Kidney (tissue), 14 donors: Measurements from ENCODE around the gene BCOR. TPM values are rescaled to one million over a fixed set of nuclear protein-coding genes. Genes with fewer than 3 reads are reported as not detected.
A peak's percentile ranks its signal among the peaks of the same experiment; 100 is the strongest.

Experiments used
- DNase-seq, 5 donors: peaks; one replicate each; pipeline ENCODE4 v3.0.0-alpha.2; 2013 to 2020
- FAIRE-seq: peaks from 2 replicates; lab custom pipeline; 2012; peaks lifted over from hg19 to GRCh38; lab: Jason Lieb, UNC
- H3K27ac ChIP-seq, 2 donors: one replicate each; pipeline ENCODE4 v1.7.0; 2013; ENCODE audit warnings: low read depth in 2 of 2, low read length in 2 of 2, inconsistent platforms in 1 of 2
- H3K27me3 ChIP-seq: one replicate; pipeline ENCODE4 v1.7.1; 2013; ENCODE audit warnings: low read length, inconsistent platforms; ENCODE audit not compliant: control insufficient read depth, insufficient read depth
- H3K36me3 ChIP-seq, 3 donors: one replicate each; pipeline versions ENCODE4 v1.7.0 to v1.7.1; 2013; ENCODE audit warnings: low read length in 3 of 3, control low read depth in 1 of 3, inconsistent platforms in 1 of 3; ENCODE audit not compliant: insufficient read depth in 3 of 3, control insufficient read depth in 2 of 3
- H3K4me1 ChIP-seq, 3 donors: one replicate each; pipeline versions ENCODE4 v1.7.0 to v1.7.1; 2013; ENCODE audit warnings: low read length in 3 of 3, inconsistent platforms in 1 of 3, low read depth in 1 of 3; ENCODE audit not compliant: control insufficient read depth in 2 of 3, insufficient read depth in 2 of 3
- H3K4me3 ChIP-seq, 3 donors: one replicate each; pipeline versions ENCODE4 v1.7.0 to v1.8.1; 2013; ENCODE audit warnings: low read length in 3 of 3, control low read depth in 1 of 3, inconsistent platforms in 1 of 3
- H3K9ac ChIP-seq, 3 donors: one replicate each; pipeline versions ENCODE4 v1.7.0 to v1.7.1; 2013; ENCODE audit warnings: low read length in 3 of 3, control low read depth in 1 of 3, inconsistent platforms in 1 of 3
- H3K9me3 ChIP-seq, 3 donors: one replicate each; pipeline versions ENCODE4 v1.7.0 to v1.7.1; 2013; ENCODE audit warnings: low read length in 3 of 3, control low read depth in 1 of 3, inconsistent platforms in 1 of 3; ENCODE audit not compliant: control insufficient read depth in 2 of 3, insufficient read depth in 1 of 3
- CTCF ChIP-seq: IDR thresholded peaks from 3 replicates; pipeline ENCODE4 v1.5.1; 2012; ENCODE audit warnings: mild to moderate bottlenecking, moderate library complexity, borderline replicate concordance; ENCODE audit not compliant: insufficient read depth; ENCODE audit errors: extremely low read depth
- intact Hi-C: fragments of 100-400 bp; cut with DNase I; formaldehyde crosslinking; loops from one replicate; pipeline ENCODE4 v1.11.1; 2022
- polyA plus RNA-seq: library from polyadenylated mRNA; stranded (reverse); fragments of 350-450 nt; fragmentation: Illumina TruSeq; extraction: RNeasy Lipid Tissue Mini Kit (QIAGEN cat#74804); gene quantifications from one replicate; pipeline ENCODE4 v1.2.3, GENCODE V29; 2014; ENCODE audit warnings: low read depth, low replicate concordance; ENCODE audit not compliant: insufficient read depth
- total RNA-seq: library from RNA; stranded (reverse); fragmentation: NEBNext Ultra II Directional; extraction: Animal tissue kit (Norgen Biotek cat#: 25700); gene quantifications from one replicate; pipeline ENCODE4 v1.2.1, GENCODE V29; 2021
- donor health status: control.
- donor health status: control.
- donor health status: control.
- donor health status: control.
- donor health status: control.
- donor health status: DM: yes; HTN: yes; CAD: no.
- donor health status: Normal renal cell carcinoma (clear cell type).

Gene BCOR
- total and polyA plus RNA-seq, 2 donors from 2014 or later: 7.7 to 33.9 TPM

- Histone ChIP-seq H3K4me1 (peaks cover 2 to 7% (median 6%) of the 10 kb centered on the region in 3 donors), H3K27ac (peak overlapping the region; percentile 51 to 53), H3K9me3 (no peaks in the 10 kb centered on the region), H3K9ac (peak overlapping the region in 1 of 3 donors; percentile 26), H3K36me3 (no peaks in the 10 kb centered on the region), H3K27me3 (no peaks in the 10 kb centered on the region), H3K4me3 (no peak overlapping the region)
- FAIRE-seq (no peak), DNase-seq (peak in 4 of 5 donors; percentile 50 to 84 (median 70))
- no peak for TF ChIP-seq CTCF
- intact Hi-C loops: no loop called here
Observed at GRCh38 chrX:40140706-40141499, 43.1 kb upstream of the BCOR start.

- no peaks in the 10 kb centered on the region for H3K36me3 ChIP-seq
- H3K4me1 ChIP-seq: no peaks in the 10 kb centered on the region
- no peaks in the 10 kb centered on the region for H3K27me3 ChIP-seq
- DNase-seq (peak in 1 of 5 donors; percentile 77), FAIRE-seq (no peak)
- no peaks in the 10 kb centered on the region for H3K9me3 ChIP-seq
- H3K9ac ChIP-seq: no peak overlapping the region
- no peak overlapping the region for H3K27ac ChIP-seq
- intact Hi-C loops: no loop called here
- no peak for TF ChIP-seq CTCF
- no peak overlapping the region for H3K4me3 ChIP-seq
Observed at GRCh38 chrX:40132751-40133150, 35.0 kb upstream of the BCOR start.

GRCh38 chrX:40131654-40132337 is 34.0 kb upstream of the BCOR start:
- Histone ChIP-seq H3K9ac (no peak overlapping the region), H3K4me3 (no peak overlapping the region), H3K9me3 (no peaks in the 10 kb centered on the region), H3K36me3 (no peaks in the 10 kb centered on the region), H3K27ac (no peak overlapping the region), H3K4me1 (no peaks in the 10 kb centered on the region), H3K27me3 (no peaks in the 10 kb centered on the region)
- DNase-seq (no peak), FAIRE-seq (no peak)
- intact Hi-C loops: no loop called here
- TF ChIP-seq CTCF: no peak
